Measurements from ENCODE around the gene SHB.
"Not testable (repeated sequence)": the region's sequence is repeated elsewhere in the genome, so short reads cannot be mapped to it uniquely, and the experiment has no call there.

SHB gene

DNA sequence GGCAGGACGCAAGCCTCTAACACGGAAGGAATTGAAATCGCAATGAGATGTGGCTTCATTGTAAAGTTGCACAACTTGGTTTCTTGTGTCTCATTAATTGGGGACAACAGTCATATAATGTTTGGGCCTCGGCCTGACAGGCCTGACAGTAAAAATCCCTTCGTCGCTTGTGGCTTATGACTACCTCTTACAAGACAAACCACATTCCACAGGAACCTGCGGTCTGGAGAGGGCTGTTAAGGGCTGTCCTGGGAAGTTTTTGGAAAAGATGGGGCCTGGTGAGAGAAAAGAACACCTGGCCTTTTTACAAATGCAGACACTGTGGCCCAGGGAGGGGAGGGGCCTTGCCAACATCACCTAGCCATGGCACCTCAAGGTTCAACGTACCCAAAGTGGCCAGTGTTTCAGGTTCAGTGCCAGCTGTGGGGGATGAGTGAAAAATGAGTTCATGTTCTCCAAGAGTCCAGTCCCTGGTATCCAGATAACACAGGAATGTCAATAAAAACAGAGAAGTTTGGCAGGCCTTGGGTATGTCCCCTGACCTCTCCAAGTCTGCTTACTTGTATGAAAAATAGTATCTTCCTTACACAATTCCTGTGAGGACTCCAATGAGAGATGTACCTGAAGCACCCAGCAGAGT lies 22.2 kb downstream of the SHB start:
- no peak for FAIRE-seq

GRCh38 chr9:38045939-38046338 lies 23.1 kb downstream of the SHB start:
- not testable (repeated sequence) for FAIRE-seq; DNase-seq (ENCODE audit: extremely low spot score, insufficient read length, low read depth)

More for the DNA sequence above, 22.2 kb downstream of the SHB start:
- DNase-seq (ENCODE audit: extremely low spot score, insufficient read length, low read depth): no peak

DNA sequence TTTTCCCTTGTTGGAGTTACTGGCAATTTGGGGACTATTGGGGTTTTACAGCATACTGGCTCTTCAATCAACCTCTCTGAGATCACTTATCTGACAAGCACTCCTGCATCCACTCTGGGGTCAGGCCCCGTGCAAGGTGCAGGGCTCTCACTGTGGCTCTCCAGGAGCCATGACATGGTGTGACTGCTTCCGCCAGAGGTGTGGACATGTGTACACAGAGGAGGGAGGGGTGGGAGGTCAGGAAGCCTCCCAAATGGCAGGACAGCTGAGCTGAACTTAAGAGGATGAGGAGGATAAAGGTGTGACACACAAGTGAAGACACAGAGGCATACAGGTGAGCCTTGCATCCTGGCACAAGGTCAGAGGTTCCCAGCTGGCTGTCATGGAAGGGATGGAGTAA lies 24.3 kb downstream of the SHB start:
- no peak for FAIRE-seq

DNA sequence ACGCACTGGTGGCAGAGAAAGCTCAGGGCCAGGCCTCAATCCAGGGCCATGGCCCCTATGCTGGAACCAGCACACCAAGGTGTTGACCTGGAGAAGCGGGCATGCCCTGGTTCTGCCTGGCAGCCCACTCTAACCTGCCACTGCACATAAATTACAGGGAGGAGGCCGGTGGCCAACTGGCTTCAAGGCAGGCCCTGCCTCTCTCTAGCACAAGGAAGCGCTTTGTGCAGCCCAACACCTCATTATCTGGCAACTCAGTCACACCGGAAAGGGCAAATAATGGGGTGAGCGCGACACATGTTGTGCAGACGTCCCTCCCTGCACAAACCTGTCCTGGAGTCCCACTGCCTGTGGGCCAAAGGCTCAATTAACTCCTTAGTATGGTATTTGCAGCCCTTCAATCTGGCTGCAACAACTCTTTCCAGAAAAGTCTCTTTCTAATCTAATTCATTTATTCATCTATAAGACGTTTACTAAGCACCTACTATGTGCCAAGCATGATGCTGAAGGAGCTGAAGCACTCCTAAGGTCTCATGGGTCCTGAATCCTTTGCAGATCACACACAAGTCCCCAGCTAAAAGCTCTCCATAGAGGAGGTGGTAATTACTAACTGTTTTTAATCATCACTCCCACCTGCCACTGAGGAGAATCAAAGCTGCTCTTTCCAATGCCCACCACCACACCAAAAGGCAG lies 24.9 kb downstream of the SHB start:
- DNase-seq (ENCODE audit: extremely low spot score, insufficient read length, low read depth): no peak
- FAIRE-seq: no peak

More for the DNA sequence above, 24.3 kb downstream of the SHB start:
- DNase-seq (ENCODE audit: extremely low spot score, insufficient read length, low read depth): no peak

- DNase-seq (ENCODE audit: extremely low spot score, insufficient read length, low read depth) (no peak), FAIRE-seq (no peak)
These were observed 26.2 kb downstream of the SHB start for GRCh38 chr9:38042626-38043357.

DNA sequence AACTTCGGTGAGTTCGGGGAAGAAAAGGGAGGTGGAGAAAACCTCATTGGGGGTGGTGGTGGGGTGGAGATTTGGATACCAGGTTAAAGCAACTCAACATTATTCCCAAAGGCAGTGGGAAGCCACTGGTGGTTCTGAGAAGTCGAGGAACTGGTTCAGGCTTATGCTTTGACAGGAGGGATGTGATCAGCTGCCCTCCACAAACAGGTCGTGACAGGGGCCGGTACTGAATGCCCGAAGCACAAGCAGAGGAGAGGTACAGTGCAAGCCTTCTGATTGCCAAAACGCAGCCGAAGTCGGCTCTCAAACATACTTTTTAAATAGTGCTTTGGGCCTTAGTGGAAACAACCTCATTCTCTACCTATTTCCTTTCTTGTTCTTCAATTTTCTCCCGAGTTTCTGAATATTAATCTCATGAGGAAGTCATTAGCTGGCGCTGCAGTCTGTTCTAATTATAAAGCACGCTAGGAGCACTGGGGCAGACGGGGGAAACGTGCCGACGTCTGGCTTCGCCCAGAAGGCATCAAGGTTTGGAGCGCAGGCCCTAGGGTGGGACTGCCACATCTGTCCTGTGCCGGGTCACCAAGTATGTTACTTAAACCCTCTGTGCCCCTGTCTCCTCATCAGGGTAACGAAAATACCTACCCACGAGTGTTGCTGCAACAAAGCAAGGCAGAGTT lies 27.3 kb downstream of the SHB start:
- DNase-seq (ENCODE audit: extremely low spot score, insufficient read length, low read depth) (no peak), FAIRE-seq (no peak)

- no peak for FAIRE-seq
- no peak for DNase-seq (ENCODE audit: extremely low spot score, insufficient read length, low read depth)
These were observed 28.9 kb downstream of the SHB start for GRCh38 chr9:38039907-38040682.

DNA sequence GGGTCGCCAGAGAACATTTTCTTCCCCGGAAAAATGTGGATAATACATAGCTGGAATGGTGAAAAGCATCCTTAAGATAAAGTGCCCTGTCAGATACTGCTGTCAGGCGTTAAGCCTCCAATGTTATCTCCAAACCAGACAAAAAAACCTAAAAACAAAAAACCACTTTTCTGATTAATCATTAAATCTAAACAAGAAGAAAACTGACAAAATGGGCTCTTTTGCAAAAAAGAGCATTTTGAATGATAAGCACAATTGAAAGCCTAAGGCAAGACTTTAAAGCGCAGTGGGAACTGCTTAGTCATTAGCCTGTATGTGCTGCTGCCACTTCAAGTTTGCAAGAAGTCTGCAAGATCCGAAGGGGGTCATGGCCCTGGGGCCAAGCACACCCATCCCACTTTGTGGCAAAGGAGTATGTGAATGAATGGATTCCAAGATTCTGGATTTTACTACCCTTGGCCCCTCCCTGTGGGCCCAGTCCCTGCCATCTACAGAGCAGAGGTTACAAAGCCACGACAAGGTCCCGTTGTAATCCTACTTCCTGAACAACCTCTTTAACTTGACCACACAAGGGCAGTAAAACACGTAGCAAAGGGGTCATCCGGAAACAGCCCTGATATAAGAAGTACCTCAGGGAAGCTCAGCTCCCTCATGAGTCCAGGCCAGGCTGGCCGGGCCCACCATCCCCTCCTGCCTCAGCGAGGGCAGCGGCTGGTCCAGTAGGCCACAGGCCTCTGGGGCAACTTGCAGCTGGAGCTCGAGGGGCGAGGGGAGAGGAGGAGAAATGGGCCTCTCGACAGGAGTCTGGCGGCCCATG lies 29.7 kb downstream of the SHB start:
- DNase-seq (ENCODE audit: extremely low spot score, insufficient read length, low read depth) (no peak), FAIRE-seq (no peak)

- DNase-seq (ENCODE audit: extremely low spot score, insufficient read length, low read depth) (no peak), FAIRE-seq (no peak)
These were observed 30.5 kb downstream of the SHB start for GRCh38 chr9:38038307-38039089.

GRCh38 chr9:38037981-38038306 lies 31.1 kb downstream of the SHB start:
- DNase-seq (ENCODE audit: extremely low spot score, insufficient read length, low read depth) (no peak), FAIRE-seq (no peak)

DNA sequence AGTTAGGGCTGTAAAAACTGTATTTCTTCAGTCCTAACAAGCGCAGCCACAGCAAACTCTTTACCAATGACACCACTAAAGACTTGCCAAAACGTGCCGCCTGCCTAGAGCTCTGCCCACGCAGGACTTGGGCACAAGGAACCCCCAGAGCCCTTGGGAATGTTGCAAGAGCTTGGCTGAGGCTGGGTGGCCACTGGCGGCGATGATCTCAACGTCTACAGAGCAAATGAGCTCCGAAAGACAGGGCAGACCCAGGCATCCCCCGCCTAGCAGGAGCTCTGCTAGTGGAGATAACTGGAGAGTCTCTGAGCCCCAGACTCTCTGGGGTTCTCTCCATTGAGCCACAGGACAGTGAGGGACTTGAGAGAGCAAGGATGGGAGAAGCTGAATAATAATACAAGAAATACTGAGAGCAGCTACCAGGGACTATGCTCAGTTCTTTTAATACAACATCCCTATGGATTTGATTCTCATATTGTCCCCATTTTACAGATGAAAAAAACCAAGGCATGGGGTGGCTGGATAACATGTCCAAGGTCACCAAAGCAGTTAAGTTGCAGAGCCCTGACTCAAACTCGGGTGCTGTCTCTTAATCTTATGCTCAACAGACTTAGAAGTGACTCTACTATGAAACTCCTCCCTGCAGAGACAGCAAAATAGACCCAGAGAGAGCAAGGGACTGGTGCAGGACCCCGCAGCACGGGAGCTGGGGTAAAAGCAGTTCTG lies 32.5 kb downstream of the SHB start:
- FAIRE-seq (no peak), DNase-seq (ENCODE audit: extremely low spot score, insufficient read length, low read depth) (no peak)

DNA sequence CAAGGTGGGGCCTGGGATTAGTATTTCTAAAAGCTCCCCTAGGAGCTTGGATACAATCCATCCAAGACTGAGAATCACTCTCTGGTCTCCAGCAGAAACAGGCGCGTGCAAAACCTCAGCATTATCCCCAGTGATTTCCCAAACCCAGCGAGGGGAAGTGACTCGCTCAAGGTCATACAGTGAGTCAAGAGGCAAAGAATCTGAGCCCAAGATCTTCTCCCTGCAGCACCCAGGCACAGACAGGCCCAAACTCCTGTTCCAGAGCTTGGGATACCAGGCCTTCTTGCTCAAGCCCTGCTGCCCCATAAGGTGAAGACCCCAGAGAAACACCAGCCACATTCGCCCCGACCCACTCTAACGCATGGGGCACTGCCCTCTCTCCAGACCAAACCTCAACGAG lies 33.2 kb downstream of the SHB start:
- no peak for FAIRE-seq

GRCh38 chr9:38033941-38034340 lies 35.1 kb downstream of the SHB start:
- no peak for FAIRE-seq
- DNase-seq (ENCODE audit: extremely low spot score, insufficient read length, low read depth): no peak

More for the DNA sequence above, 33.2 kb downstream of the SHB start:
- no peak for DNase-seq (ENCODE audit: extremely low spot score, insufficient read length, low read depth)

DNA sequence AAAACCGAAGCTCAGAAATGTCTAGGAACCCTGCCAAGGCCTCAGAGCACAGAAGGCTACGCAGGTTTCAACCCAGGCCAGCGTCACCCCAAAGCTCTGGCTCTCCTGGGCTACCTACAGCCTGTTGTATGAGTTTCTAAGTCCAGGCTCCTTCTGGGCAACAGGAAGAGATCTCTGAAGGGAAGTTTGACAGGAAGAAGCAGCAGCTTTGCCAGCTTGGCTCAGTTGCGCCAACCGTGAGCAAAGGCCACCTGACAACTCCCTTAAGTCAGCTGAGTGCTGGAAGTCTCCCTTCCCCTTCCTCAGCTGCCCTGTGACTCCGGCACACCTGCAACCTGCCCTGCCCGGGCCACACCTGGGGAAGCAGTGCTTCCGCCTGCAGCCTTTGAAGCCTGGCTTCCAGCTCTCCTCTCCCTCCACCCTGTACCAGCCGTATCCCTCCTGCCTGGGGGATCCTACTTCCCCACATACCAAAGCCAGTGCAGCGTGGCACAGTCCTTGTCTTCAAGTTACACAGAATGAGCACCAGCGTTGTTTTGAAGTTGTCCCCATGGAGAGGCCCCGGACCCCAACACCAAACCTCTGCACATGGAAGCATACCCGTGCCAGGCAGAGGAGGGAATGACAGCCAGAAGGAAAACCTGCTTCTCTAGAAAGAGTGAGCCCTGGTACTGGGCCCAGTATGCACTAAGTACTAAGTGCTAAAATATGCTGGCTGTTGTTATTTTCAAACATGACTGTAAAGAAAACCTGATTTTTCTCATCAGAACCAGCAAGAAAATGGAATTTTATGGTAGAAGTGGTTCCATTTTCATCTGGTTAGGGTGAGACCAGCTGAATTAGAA lies 36.5 kb downstream of the SHB start:
- no peak for FAIRE-seq

GRCh38 chr9:38031594-38031993 lies 37.4 kb downstream of the SHB start:
- DNase-seq (ENCODE audit: extremely low spot score, insufficient read length, low read depth) (no peak), FAIRE-seq (no peak)

More for the DNA sequence above, 36.5 kb downstream of the SHB start:
- DNase-seq (ENCODE audit: extremely low spot score, insufficient read length, low read depth): no peak

DNA sequence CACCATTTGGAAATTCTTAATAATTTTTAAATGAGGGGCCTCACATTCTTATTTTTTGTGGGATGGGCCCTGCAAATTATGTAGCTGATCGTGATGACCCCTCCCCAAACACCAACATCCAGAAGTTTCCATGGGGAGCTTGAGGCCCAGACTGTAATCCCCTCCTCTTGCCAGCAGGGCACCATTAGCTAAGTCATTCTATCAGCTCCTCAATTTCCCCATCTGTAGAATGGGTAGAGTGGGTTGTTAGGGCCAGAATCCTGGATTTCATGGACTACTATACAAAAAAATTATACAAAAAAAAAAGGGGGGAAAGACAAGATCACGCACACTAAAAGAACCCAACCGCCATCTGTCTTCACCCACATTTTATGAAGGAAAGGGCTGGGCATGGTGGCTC lies 38.4 kb downstream of the SHB start:
- FAIRE-seq (no peak), DNase-seq (ENCODE audit: extremely low spot score, insufficient read length, low read depth) (no peak)

Data from GM18507 (cell line).